SK-N-SH (cell line): ENCODE results near the gene TRPV6. TPM values are rescaled to one million over a fixed set of nuclear protein-coding genes. Genes with fewer than 3 reads are reported as not detected.
A peak's percentile ranks its signal among the peaks of the same experiment; 100 is the strongest.

Source experiments
- CTCF ChIA-PET: fragments of 300-600, 350-600 bp; formaldehyde crosslinking; extraction: SDS; loops from one replicate; lab custom pipeline; 2021; lab: Yijun Ruan, JAX
- POLR2A ChIA-PET: fragments of 350-600 bp; sonication (Branson Sonifier 250); formaldehyde crosslinking; extraction: SDS; loops from one replicate; lab custom pipeline; 2020; ENCODE audit warnings: antibody characterized with exemption, inconsistent platforms; lab: Yijun Ruan, JAX
- DNase-seq: peaks from one replicate; pipeline ENCODE4 v3.0.0; 2012
- H2AFZ ChIP-seq: fragments of 200-600 bp; sonication (generic); 2 replicates; pipeline ENCODE4 v1.8.1; 2016; ENCODE audit warnings: antibody characterized with exemption, mild to moderate bottlenecking, low read depth
- H3F3A ChIP-seq: fragments of 200-600 bp; sonication (generic); replicated peaks from 2 replicates; pipeline ENCODE3; 2016; ENCODE audit warnings: antibody characterized with exemption, mild to moderate bottlenecking; ENCODE audit not compliant: insufficient read depth
- H3K27ac ChIP-seq, 2 experiments: fragments of 200-500 bp in 1 of 2; fragments of 200-600 bp in 1 of 2; sonication (Bioruptor generic) in 1 of 2; sonication (generic), shearing (Covaris generic) in 1 of 2; 2 replicates each; pipeline versions ENCODE4 v1.5.1 to v1.6.1; 2014 to 2016; ENCODE audit warnings: low read depth in 2 of 2, inconsistent platforms in 1 of 2, low read length in 1 of 2, mild to moderate bottlenecking in 1 of 2, mixed read lengths in 1 of 2
- H3K27me3 ChIP-seq: fragments of 200-600 bp; sonication (generic), shearing (Covaris generic); 2 replicates; pipeline ENCODE4 v1.6.1; 2016; ENCODE audit warnings: mixed run types; ENCODE audit not compliant: insufficient read depth
- H3K36me3 ChIP-seq, 2 experiments: fragments of 200-500 bp in 1 of 2; fragments of 200-600 bp in 1 of 2; sonication (Bioruptor generic) in 1 of 2; sonication (generic) in 1 of 2; replicated peaks in 1 of 2; 2 replicates each; pipeline versions ENCODE3 to v1.5.1; 2014 to 2016; ENCODE audit warnings: low read length in 1 of 2, mild to moderate bottlenecking in 1 of 2; ENCODE audit not compliant: insufficient read depth in 2 of 2, control insufficient read depth in 1 of 2
- H3K4me1 ChIP-seq, 2 experiments: fragments of 200-500 bp in 1 of 2; fragments of 200-600 bp in 1 of 2; sonication (Bioruptor generic) in 1 of 2; sonication (generic), shearing (Covaris generic) in 1 of 2; 2 replicates each; pipeline versions ENCODE4 v1.5.1 to v1.6.1; 2014 to 2016; ENCODE audit warnings: low read depth in 1 of 2, low read length in 1 of 2, mixed run types in 1 of 2; ENCODE audit not compliant: insufficient read depth in 2 of 2, control insufficient read depth in 1 of 2
- H3K4me2 ChIP-seq: fragments of 200-600 bp; sonication (generic), shearing (Covaris generic); 2 replicates; pipeline ENCODE4 v1.6.1; 2017; ENCODE audit warnings: mixed run types
- H3K4me3 ChIP-seq, 2 experiments: fragments of 200-500 bp in 1 of 2; fragments of 200-600 bp in 1 of 2; sonication (Bioruptor generic) in 1 of 2; sonication (generic), shearing (Covaris generic) in 1 of 2; 2 replicates each; pipeline versions ENCODE4 v1.5.1 to v1.8.1; 2014 to 2016; ENCODE audit warnings: low read depth in 2 of 2, inconsistent platforms in 1 of 2, low read length in 1 of 2, mild to moderate bottlenecking in 1 of 2, mixed read lengths in 1 of 2, moderate library complexity in 1 of 2
- H3K79me2 ChIP-seq: fragments of 200-600 bp; sonication (generic); 2 replicates; pipeline ENCODE4 v1.8.1; 2017; ENCODE audit warnings: mild to moderate bottlenecking; ENCODE audit not compliant: insufficient read depth
- H3K9ac ChIP-seq: fragments of 200-600 bp; sonication (generic); 2 replicates; pipeline ENCODE4 v1.6.1; 2017; ENCODE audit warnings: mixed run types
- H3K9me2 ChIP-seq: fragments of 200-600 bp; sonication (generic); 2 replicates; pipeline ENCODE4 v1.6.1; 2017; ENCODE audit warnings: mixed run types
- H3K9me3 ChIP-seq: fragments of 200-600 bp; sonication (generic); 2 replicates; pipeline ENCODE4 v1.6.1; 2017; ENCODE audit warnings: mixed run types, mild to moderate bottlenecking, moderate library complexity
- H4K20me1 ChIP-seq: fragments of 200-600 bp; sonication (generic); 2 replicates; pipeline ENCODE4 v1.6.1; 2017; ENCODE audit warnings: mild to moderate bottlenecking, mixed run types; ENCODE audit not compliant: insufficient read depth
- CTCF ChIP-seq: fragments of 200-600 bp; sonication (generic); IDR thresholded peaks from 2 replicates; pipeline ENCODE4 v1.6.1; 2017; ENCODE audit warnings: antibody characterized with exemption, mild to moderate bottlenecking, moderate library complexity
- EP300 ChIP-seq, 2 experiments: IDR thresholded peaks; 2 replicates each; pipeline versions ENCODE4 v1.4.0 to v1.6.1; 2012; ENCODE audit warnings: borderline replicate concordance in 1 of 2, low read depth in 1 of 2, low read length in 1 of 2
- FOSL2 ChIP-seq: IDR thresholded peaks from 2 replicates; pipeline ENCODE4 v1.4.0; 2012; ENCODE audit warnings: low read depth, mild to moderate bottlenecking, moderate library complexity, borderline replicate concordance
- FOXM1 ChIP-seq: IDR thresholded peaks from 2 replicates; pipeline ENCODE4 v1.4.0; 2012; ENCODE audit warnings: low read depth, mild to moderate bottlenecking
- GABPA ChIP-seq: IDR thresholded peaks from 2 replicates; pipeline ENCODE4 v1.4.0; 2012; ENCODE audit warnings: low read depth, mild to moderate bottlenecking
- GATA2 ChIP-seq: sonication (generic); formaldehyde crosslinking; IDR thresholded peaks from 2 replicates; pipeline ENCODE4 v1.5.0; 2020; ENCODE audit warnings: mild to moderate bottlenecking, missing genetic modification reagents
- IRF3 ChIP-seq: fragments of 150-350 bp; IDR thresholded peaks from 2 replicates; pipeline ENCODE4 v1.6.1; 2016; ENCODE audit warnings: mild to moderate bottlenecking, low read depth, low read length
- JUND ChIP-seq: IDR thresholded peaks from 2 replicates; pipeline ENCODE4 v1.4.0; 2012
- MEF2A ChIP-seq: IDR thresholded peaks from 2 replicates; pipeline ENCODE4 v1.4.0; 2012; ENCODE audit warnings: low read depth, borderline replicate concordance
- MXI1 ChIP-seq: IDR thresholded peaks from 2 replicates; pipeline ENCODE4 v1.6.1; 2012; ENCODE audit warnings: mild to moderate bottlenecking, low read depth, low read length, improper control_type of control experiment
- NFIC ChIP-seq: IDR thresholded peaks from 2 replicates; pipeline ENCODE4 v1.4.0; 2012; ENCODE audit warnings: borderline replicate concordance
- NRF1 ChIP-seq: IDR thresholded peaks from 2 replicates; pipeline ENCODE4 v1.6.1; 2012; ENCODE audit warnings: low read depth, mild to moderate bottlenecking, low read length
- PBX3 ChIP-seq: IDR thresholded peaks from 2 replicates; pipeline ENCODE4; 2012
- RAD21 ChIP-seq: IDR thresholded peaks from 2 replicates; pipeline ENCODE4 v1.6.1; 2012; ENCODE audit warnings: mild to moderate bottlenecking, low read length
- RCOR1 ChIP-seq: fragments of 150-350 bp; IDR thresholded peaks from 2 replicates; pipeline ENCODE4 v1.6.1; 2017; ENCODE audit warnings: antibody characterized with exemption, low read length
- SIN3A ChIP-seq: IDR thresholded peaks from 2 replicates; pipeline ENCODE4 v1.6.1; 2012; ENCODE audit warnings: low read depth, mild to moderate bottlenecking, low read length, moderate library complexity, borderline replicate concordance
- SMC3 ChIP-seq: IDR thresholded peaks from 2 replicates; pipeline ENCODE4 v1.6.1; 2012; ENCODE audit warnings: low read depth, low read length, improper control_type of control experiment
- TAF1 ChIP-seq: IDR thresholded peaks from 2 replicates; pipeline ENCODE4 v1.6.1; 2012; ENCODE audit warnings: low read depth, mild to moderate bottlenecking, low read length, moderate library complexity, borderline replicate concordance
- TCF12 ChIP-seq: IDR thresholded peaks from 2 replicates; pipeline ENCODE4 v1.4.0; 2012
- TEAD4 ChIP-seq: IDR thresholded peaks from 2 replicates; pipeline ENCODE4 v1.4.0; 2012; ENCODE audit warnings: mild to moderate bottlenecking, borderline replicate concordance; ENCODE audit not compliant: insufficient read depth
- USF1 ChIP-seq: IDR thresholded peaks from 2 replicates; pipeline ENCODE4 v1.4.0; 2012; ENCODE audit warnings: low read depth, borderline replicate concordance
- USF2 ChIP-seq: fragments of 150-350 bp; IDR thresholded peaks from 2 replicates; pipeline ENCODE4 v1.6.1; 2017; ENCODE audit warnings: antibody characterized with exemption, low read length, low read depth, borderline replicate concordance
- YY1 ChIP-seq: IDR thresholded peaks from 2 replicates; pipeline ENCODE4 v1.4.0; 2012; ENCODE audit warnings: low read depth, mild to moderate bottlenecking
- WGBS: methylation state at CpG from one replicate; pipeline ENCODE4 v1.1.6; 2017; ENCODE audit warnings: low lambda C conversion rate; 5-methylcytosine and 5-hydroxymethylcytosine counted together
- polyA plus RNA-seq, 3 experiments: library from polyadenylated mRNA; depleted of rRNA; stranded (reverse); fragments of >200 nt; gene quantifications; 2 replicates each; pipeline ENCODE4 v1.2.3, GENCODE V29; 2012

Gene TRPV6
- polyA plus RNA-seq, 1 of the 3 experiments (the other 2 are of a cell fraction): not detected

GRCh38 chr7:142866361-142867096 is 19.0 kb downstream of the TRPV6 start:
- WGBS: 46% methylated on average over 18 of the region's 18 CpGs
- Histone ChIP-seq H3F3A (no peaks in the 10 kb centered on the region), H4K20me1 (no peaks in the 10 kb centered on the region), H3K9me3 (no peaks in the 10 kb centered on the region), H3K27me3 (peaks cover 11% of the 10 kb centered on the region), H3K79me2 (no peaks in the 10 kb centered on the region), H3K4me3 (no peak overlapping the region), H2AFZ (no peak overlapping the region), H3K4me1 (no peaks in the 10 kb centered on the region), H3K9me2 (no peaks in the 10 kb centered on the region), H3K36me3 (no peaks in the 10 kb centered on the region), H3K27ac (no peak overlapping the region), H3K9ac (no peak overlapping the region), H3K4me2 (no peak overlapping the region)
- ChIA-PET POLR2A (no interaction called here), CTCF (interaction anchor here (0.6 to 12.2 kb wide), 49 partner anchors 9 to 502 kb away, joined by 3 to 154 read pairs (median 4); partner anchors contain the start of gene EPHB6)
- DNase-seq: peak; percentile 88
- TF ChIP-seq TCF12: no peak
- TF ChIP-seq CTCF: peak; percentile 77
- peak; percentile 69 for TF ChIP-seq RAD21
- TF ChIP-seq SMC3: peak; percentile 84
- TF ChIP-seq GATA2 (CRISPR knock-in tag): no peak
- TF ChIP-seq YY1: no peak
- no peak for TF ChIP-seq FOXM1
- no peak for TF ChIP-seq USF1
- TF ChIP-seq NRF1: no peak
- TF ChIP-seq USF2: no peak

- H4K20me1 ChIP-seq: no peaks in the 10 kb centered on the region
- no peaks in the 10 kb centered on the region for H3K9me3 ChIP-seq
These were observed 19.8 kb downstream of the TRPV6 start for GRCh38 chr7:142865766-142866165.

More at GRCh38 chr7:142865766-142866165, 19.8 kb downstream of the TRPV6 start:
- ChIA-PET POLR2A (no interaction called here), CTCF (interaction anchor here (0.6 to 12.2 kb wide), 41 partner anchors 7 to 453 kb away, joined by 3 to 154 read pairs (median 5); partner anchors contain the start of gene EPHB6)
- no peak overlapping the region for H3K4me3 ChIP-seq
- H3F3A ChIP-seq: no peaks in the 10 kb centered on the region
- 45% methylated on average over 13 of the region's 13 CpGs for WGBS
- H3K4me2 ChIP-seq: no peak overlapping the region
- no peak overlapping the region for H3K9ac ChIP-seq
- no peaks in the 10 kb centered on the region for H3K9me2 ChIP-seq
- H3K27ac ChIP-seq: no peak overlapping the region
- no peaks in the 10 kb centered on the region for H3K79me2 ChIP-seq
- peaks cover 11% of the 10 kb centered on the region for H3K27me3 ChIP-seq
- no peaks in the 10 kb centered on the region for H3K36me3 ChIP-seq
- no peaks in the 10 kb centered on the region for H3K4me1 ChIP-seq
- DNase-seq: peak; percentile 38
- no peak overlapping the region for H2AFZ ChIP-seq
- TF ChIP-seq GABPA (no peak), MXI1 (no peak), SIN3A (no peak), TAF1 (no peak), EP300 (IDR thresholded peaks at IDR 0.05; ENCODE audit: borderline replicate concordance in 1 of 2, low read depth in 1 of 2, low read length in 1 of 2) (no peak), RAD21 (no peak), NFIC (no peak), IRF3 (no peak), PBX3 (no peak), RCOR1 (no peak), JUND (no peak), FOSL2 (no peak), MEF2A (no peak), TEAD4 (no peak)
